Esophagus (tissue), 2 donors: ENCODE data around the gene REXO4. TPM values are rescaled to one million over a fixed set of nuclear protein-coding genes. Genes with fewer than 3 reads are reported as not detected.

ENCODE experiments used
- H3K27ac ChIP-seq, 2 donors: one replicate each; pipeline ENCODE4 v1.5.1; 2013; ENCODE audit warnings: low read depth in 2 of 2, mild to moderate bottlenecking in 2 of 2, inconsistent platforms in 1 of 2, low read length in 1 of 2, moderate library complexity in 1 of 2
- H3K27me3 ChIP-seq, 2 donors: one replicate each; pipeline ENCODE4 v1.6.1; 2013; ENCODE audit warnings: low read length in 2 of 2, control low read depth in 1 of 2, mild to moderate bottlenecking in 1 of 2; ENCODE audit not compliant: insufficient read depth in 2 of 2, control insufficient read depth in 1 of 2
- H3K36me3 ChIP-seq, 2 donors: one replicate each; pipeline ENCODE4 v1.6.1; 2013; ENCODE audit warnings: low read length in 1 of 2; ENCODE audit not compliant: control insufficient read depth in 2 of 2, insufficient read depth in 2 of 2
- H3K4me1 ChIP-seq, 2 donors: one replicate each; pipeline ENCODE4 v1.6.1; 2013; ENCODE audit warnings: low read length in 1 of 2; ENCODE audit not compliant: control insufficient read depth in 2 of 2, insufficient read depth in 2 of 2
- H3K4me3 ChIP-seq, 2 donors: one replicate each; pipeline ENCODE4 v1.5.1; 2013; ENCODE audit warnings: low read length in 2 of 2, mild to moderate bottlenecking in 2 of 2, low read depth in 1 of 2, moderate library complexity in 1 of 2
- H3K9me3 ChIP-seq, 2 donors: one replicate each; pipeline ENCODE4 v1.6.1; 2013; ENCODE audit warnings: mild to moderate bottlenecking in 2 of 2, low read depth in 1 of 2, low read length in 1 of 2, moderate library complexity in 1 of 2; ENCODE audit not compliant: control insufficient read depth in 2 of 2, insufficient read depth in 1 of 2
- WGBS, 2 donors: extraction: QIAGEN DNeasy Blood & Tissue Kit; methylation state at CpG; one replicate each; pipeline ENCODE4 v1.1.7; 2013; 5-methylcytosine and 5-hydroxymethylcytosine counted together
- polyA plus RNA-seq, 2 donors: library from polyadenylated mRNA; stranded (reverse); fragments of 200-250 nt; gene quantifications; one replicate each; pipeline ENCODE4 v1.2.3, GENCODE V29; 2013
- donor health status: healthy with polysubstance abuse.
- donor health status: Bipolar disorder and iron deficiency.

REXO4 gene
- polyA plus RNA-seq, 2 donors = 10.6 to 15.2 TPM

DNA sequence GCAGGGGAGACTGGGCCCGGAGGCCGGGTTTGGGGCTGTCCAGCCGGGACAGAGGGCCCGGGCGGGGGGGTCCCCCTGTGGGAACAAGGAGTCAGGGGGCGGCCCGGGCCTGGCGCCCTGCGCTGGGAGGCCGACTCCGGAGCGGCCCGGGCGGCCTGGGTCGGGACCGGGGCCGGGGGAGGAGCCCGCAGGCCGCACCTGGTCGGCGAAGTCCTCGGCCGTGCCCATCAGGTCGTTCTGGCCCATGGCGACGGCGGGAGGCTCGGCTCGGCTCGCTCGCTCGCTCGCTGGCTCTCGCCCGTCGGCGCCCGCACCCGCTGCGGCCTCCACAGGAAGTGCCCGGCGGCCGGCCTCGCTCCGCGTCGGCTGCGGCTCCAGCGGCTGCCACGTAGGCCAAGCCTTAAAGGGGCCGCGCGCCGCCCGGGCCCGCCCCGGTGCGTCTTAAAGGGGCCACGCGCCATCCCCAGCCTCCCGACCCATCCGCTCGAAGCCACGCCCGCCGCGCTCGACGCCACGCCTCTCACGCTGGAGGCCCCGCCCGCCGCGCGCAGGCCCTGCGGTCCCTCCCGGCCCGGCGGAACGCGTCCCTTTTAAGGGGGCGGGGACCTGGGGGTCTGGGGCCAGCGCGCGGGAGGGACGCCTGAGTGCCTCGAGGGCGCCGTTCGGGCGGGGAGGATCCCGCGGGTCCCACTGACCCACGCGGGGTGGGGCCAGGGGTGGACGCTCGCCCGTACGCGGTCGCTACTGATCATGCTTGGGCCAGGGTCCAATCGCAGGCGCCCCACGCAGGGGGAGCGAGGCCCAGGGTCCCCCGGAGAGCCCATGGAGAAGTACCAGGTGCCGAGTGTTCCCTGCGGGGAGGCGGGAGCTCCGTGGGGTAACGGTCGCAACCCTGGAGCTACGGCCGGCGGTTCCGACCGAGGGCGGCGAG, 41.8 kb downstream of the REXO4 start, which contains the start of the genes STKLD1 and SURF4:
TSS of gene STKLD1 (plus strand) at position 643 of the 931 bp plus-strand sequence. CDS start at position 751, 108 bp downstream.
TSS of gene SURF4 (minus strand) at position 337 of the 931 bp plus-strand sequence. CDS start at position 246, 91 bp downstream.
- peaks cover 0 to 7% of the 10 kb centered on the region in 2 donors for H3K36me3 ChIP-seq
- WGBS, 2 donors = 1% methylated on average over 84 to 120 of the region's 120 CpGs
- H3K4me1 ChIP-seq = peaks cover 8 to 30% of the 10 kb centered on the region in 2 donors

GRCh38 chr9:133375116-133375723, 42.6 kb downstream of the REXO4 start:
- H3K9me3 ChIP-seq = no peaks in the 10 kb centered on the region
- H3K36me3 ChIP-seq = peaks cover 0 to 10% of the 10 kb centered on the region in 2 donors
- H3K4me3 ChIP-seq = peak overlapping the region; percentile 87 to 93
- H3K4me1 ChIP-seq = peaks cover 8 to 30% of the 10 kb centered on the region in 2 donors
- WGBS, 2 donors = 1% methylated on average over 28 to 39 of the region's 39 CpGs
- no peaks in the 10 kb centered on the region for H3K27me3 ChIP-seq
- peak overlapping the region; percentile 97 to 98 for H3K27ac ChIP-seq

More for the DNA sequence above, 41.8 kb downstream of the REXO4 start, which contains the start of the genes STKLD1 and SURF4:
- H3K27ac ChIP-seq = peak within 1 kb of the TSS; percentile 97 to 98
- H3K9me3 ChIP-seq = no peaks in the 10 kb centered on the region
- H3K4me3 ChIP-seq = peak within 1 kb of the TSS; percentile 87 to 93
- H3K27me3 ChIP-seq = no peaks in the 10 kb centered on the region

GRCh38 chr9:133374612-133375115, 43.1 kb downstream of the REXO4 start:
- Histone ChIP-seq H3K36me3 (peaks cover 0 to 14% of the 10 kb centered on the region in 2 donors), H3K4me1 (peaks cover 8 to 30% of the 10 kb centered on the region in 2 donors), H3K27me3 (no peaks in the 10 kb centered on the region), H3K27ac (peak overlapping the region; percentile 50 to 97), H3K4me3 (peak overlapping the region; percentile 87 to 93), H3K9me3 (no peaks in the 10 kb centered on the region)
- 10 to 11% methylated on average over 12 of the region's 12 CpGs for WGBS, 2 donors

GRCh38 chr9:133372144-133372543, 45.7 kb downstream of the REXO4 start:
- Histone ChIP-seq H3K36me3 (peaks cover 0 to 27% of the 10 kb centered on the region in 2 donors), H3K27me3 (no peaks in the 10 kb centered on the region), H3K9me3 (no peaks in the 10 kb centered on the region), H3K4me3 (no peak overlapping the region), H3K4me1 (peaks cover 13 to 39% of the 10 kb centered on the region in 2 donors), H3K27ac (peak overlapping the region in 1 of 2 donors; percentile 72)
- WGBS, 2 donors = 57 to 61% methylated on average over 7 of the region's 7 CpGs

- Histone ChIP-seq H3K4me1 (peaks cover 13 to 39% of the 10 kb centered on the region in 2 donors), H3K4me3 (no peak overlapping the region), H3K36me3 (peaks cover 4 to 36% of the 10 kb centered on the region in 2 donors), H3K27me3 (no peaks in the 10 kb centered on the region), H3K9me3 (no peaks in the 10 kb centered on the region), H3K27ac (peak overlapping the region; percentile 1 to 72)
- 36 to 39% methylated on average over 12 of the region's 12 CpGs for WGBS, 2 donors
Measured at GRCh38 chr9:133371261-133371711, 46.5 kb downstream of the REXO4 start.

DNA sequence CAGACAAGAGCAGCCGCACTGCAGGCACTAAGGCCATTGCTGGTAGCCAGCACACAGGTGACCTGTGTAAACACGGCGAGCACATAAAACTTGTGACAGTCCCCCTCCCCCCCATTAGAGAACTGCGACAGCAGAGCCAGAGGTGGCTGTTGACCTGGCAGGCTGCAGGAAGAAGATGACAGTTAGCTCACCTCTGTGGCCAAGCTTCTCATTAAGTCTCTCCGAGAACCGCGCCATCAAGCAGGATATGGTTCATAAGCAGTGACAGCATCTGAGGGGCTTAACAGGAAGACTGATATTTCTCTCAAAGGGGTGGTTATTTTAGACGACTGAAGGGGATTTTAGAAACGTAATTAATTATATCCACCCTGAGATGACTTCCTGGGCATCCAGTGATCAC, 47.1 kb downstream of the REXO4 start:
- Histone ChIP-seq H3K9me3 (no peaks in the 10 kb centered on the region), H3K27me3 (no peaks in the 10 kb centered on the region), H3K4me3 (no peak overlapping the region), H3K4me1 (peaks cover 13 to 39% of the 10 kb centered on the region in 2 donors), H3K36me3 (peaks cover 4 to 39% of the 10 kb centered on the region in 2 donors), H3K27ac (peak overlapping the region in 1 of 2 donors; percentile 72)
- 44 to 67% methylated on average over 9 of the region's 9 CpGs for WGBS, 2 donors

DNA sequence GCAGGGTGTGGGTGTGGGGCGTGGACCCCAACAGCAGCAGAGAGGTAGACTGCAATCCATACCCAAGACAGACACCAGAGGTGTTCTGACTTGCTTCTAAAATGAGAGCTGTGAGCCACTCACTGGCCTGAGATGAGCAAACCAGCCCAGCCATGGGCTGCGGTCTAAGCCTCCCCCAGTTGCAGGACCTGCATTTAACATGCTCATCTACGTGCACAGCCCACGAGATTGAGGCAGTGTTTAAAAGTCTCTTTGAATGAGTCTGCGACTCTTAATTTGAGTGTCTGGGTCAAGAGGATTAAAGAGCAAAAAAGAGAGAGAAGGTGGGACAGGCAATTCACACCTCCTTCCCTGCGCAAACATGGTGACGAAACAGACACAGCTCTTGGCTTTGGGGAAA, 47.9 kb downstream of the REXO4 start:
- Histone ChIP-seq H3K27ac (peak overlapping the region in 1 of 2 donors; percentile 23), H3K27me3 (no peaks in the 10 kb centered on the region), H3K4me1 (peaks cover 13 to 39% of the 10 kb centered on the region in 2 donors), H3K36me3 (peaks cover 6 to 42% of the 10 kb centered on the region in 2 donors), H3K4me3 (no peak overlapping the region), H3K9me3 (no peaks in the 10 kb centered on the region)
- WGBS, 2 donors = 76 to 79% methylated on average over 7 of the region's 7 CpGs

GRCh38 chr9:133369422-133369821, 48.4 kb downstream of the REXO4 start:
- Histone ChIP-seq H3K27ac (no peak overlapping the region), H3K4me1 (peaks cover 13 to 39% of the 10 kb centered on the region in 2 donors), H3K36me3 (peaks cover 8 to 42% of the 10 kb centered on the region in 2 donors), H3K4me3 (no peak overlapping the region), H3K9me3 (no peaks in the 10 kb centered on the region), H3K27me3 (no peaks in the 10 kb centered on the region)
- 72 to 78% methylated on average over 6 of the region's 6 CpGs for WGBS, 2 donors

GRCh38 chr9:133368249-133368881, 49.4 kb downstream of the REXO4 start:
- WGBS, 2 donors = 40 to 47% methylated on average over 18 of the region's 18 CpGs
- Histone ChIP-seq H3K27me3 (no peaks in the 10 kb centered on the region), H3K4me1 (peaks cover 13 to 39% of the 10 kb centered on the region in 2 donors), H3K9me3 (no peaks in the 10 kb centered on the region), H3K36me3 (peaks cover 8 to 46% of the 10 kb centered on the region in 2 donors), H3K27ac (peak overlapping the region in 1 of 2 donors; percentile 74), H3K4me3 (no peak overlapping the region)
